ENCODE data around the gene CCNG2. TPM values are rescaled to one million over a fixed set of nuclear protein-coding genes. Genes with fewer than 3 reads are reported as not detected.

The CCNG2 gene
- total RNA-seq, 2 donors from 2014 or later, result 23.7 to 65.0 TPM

DNA sequence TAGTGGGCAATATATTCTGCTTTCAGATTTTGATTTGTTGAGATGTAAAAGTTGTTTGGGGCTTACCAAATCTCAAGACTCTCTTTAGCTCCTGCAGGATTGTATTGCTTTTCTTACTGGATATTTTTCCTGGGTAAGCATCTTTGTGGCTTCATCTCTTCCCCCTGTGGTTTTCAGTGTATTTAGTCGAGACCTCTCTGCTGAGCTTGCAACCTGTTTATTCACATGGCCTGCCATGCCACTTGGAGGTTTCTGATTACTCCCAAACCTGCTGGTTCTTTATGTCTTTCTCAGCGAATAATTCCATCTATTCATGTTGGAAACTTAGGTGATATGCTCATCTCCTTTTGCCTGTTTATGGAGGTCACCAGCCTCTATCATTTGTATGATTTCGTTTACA lies 10.9 kb downstream of the CCNG2 start:
- TF ChIP-seq CTCF (IDR thresholded peaks at IDR 0.05), result no peak
- peaks cover 0 to 9% of the 10 kb centered on the region in 2 donors for H3K4me1 ChIP-seq (ENCODE audit: control insufficient read depth in 1 of 2, low read depth in 2 of 2)
- DNase-seq (ENCODE audit: low spot score) (no peak), ATAC-seq (ENCODE audit: insufficient number of reproducible peaks, low FRiP score, low read depth) (no peak)
- peaks cover 23% of the 10 kb centered on the region for H3K36me3 ChIP-seq
- H3K27me3 ChIP-seq (replicated peaks; ENCODE audit: insufficient read depth), result no peaks in the 10 kb centered on the region
- H3K27ac ChIP-seq, result no peak overlapping the region
- H3K4me3 ChIP-seq, result no peak overlapping the region
- no peaks in the 10 kb centered on the region for H3K9me3 ChIP-seq

DNA sequence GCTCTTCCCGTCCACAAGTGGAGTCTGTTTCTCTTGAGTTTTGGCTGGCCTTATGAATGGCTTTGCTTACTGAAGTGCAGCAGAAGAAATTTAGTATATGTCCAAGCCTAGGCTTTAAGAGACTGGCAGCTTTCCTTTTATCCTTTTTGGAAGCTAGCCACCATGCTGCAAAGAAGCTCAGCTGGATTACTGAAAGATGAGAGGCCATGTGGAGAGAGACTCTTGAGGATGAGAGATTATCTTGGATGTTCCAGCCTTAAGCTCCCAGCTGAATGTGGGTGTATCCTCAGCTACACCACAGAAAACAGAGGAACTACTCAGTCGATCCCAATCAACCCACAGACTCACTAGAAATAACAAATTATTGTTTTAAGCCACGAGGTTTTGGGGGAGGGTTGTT lies 12.5 kb downstream of the CCNG2 start:
- peaks cover 0 to 3% of the 10 kb centered on the region in 2 donors for H3K4me1 ChIP-seq (ENCODE audit: control insufficient read depth in 1 of 2, low read depth in 2 of 2)
- no peak for TF ChIP-seq CTCF (IDR thresholded peaks at IDR 0.05)
- H3K36me3 ChIP-seq, result peaks cover 23% of the 10 kb centered on the region
- no peak overlapping the region for H3K27ac ChIP-seq
- no peaks in the 10 kb centered on the region for H3K9me3 ChIP-seq
- no peak overlapping the region for H3K4me3 ChIP-seq
- ATAC-seq (ENCODE audit: insufficient number of reproducible peaks, low FRiP score, low read depth) (no peak), DNase-seq (ENCODE audit: low spot score) (no peak)
- H3K27me3 ChIP-seq (replicated peaks; ENCODE audit: insufficient read depth), result no peaks in the 10 kb centered on the region

- H3K27ac ChIP-seq, result no peak overlapping the region
- no peak overlapping the region for H3K4me3 ChIP-seq
- no peak for TF ChIP-seq CTCF (IDR thresholded peaks at IDR 0.05)
- DNase-seq (ENCODE audit: low spot score) (no peak), ATAC-seq (ENCODE audit: insufficient number of reproducible peaks, low FRiP score, low read depth) (no peak)
- H3K4me1 ChIP-seq (ENCODE audit: control insufficient read depth in 1 of 2, low read depth in 2 of 2), result no peaks in the 10 kb centered on the region
- no peaks in the 10 kb centered on the region for H3K27me3 ChIP-seq (replicated peaks; ENCODE audit: insufficient read depth)
- peaks cover 12% of the 10 kb centered on the region for H3K36me3 ChIP-seq
- H3K9me3 ChIP-seq, result no peaks in the 10 kb centered on the region
Measured at GRCh38 chr4:77170926-77171325, 13.9 kb downstream of the CCNG2 start.

DNA sequence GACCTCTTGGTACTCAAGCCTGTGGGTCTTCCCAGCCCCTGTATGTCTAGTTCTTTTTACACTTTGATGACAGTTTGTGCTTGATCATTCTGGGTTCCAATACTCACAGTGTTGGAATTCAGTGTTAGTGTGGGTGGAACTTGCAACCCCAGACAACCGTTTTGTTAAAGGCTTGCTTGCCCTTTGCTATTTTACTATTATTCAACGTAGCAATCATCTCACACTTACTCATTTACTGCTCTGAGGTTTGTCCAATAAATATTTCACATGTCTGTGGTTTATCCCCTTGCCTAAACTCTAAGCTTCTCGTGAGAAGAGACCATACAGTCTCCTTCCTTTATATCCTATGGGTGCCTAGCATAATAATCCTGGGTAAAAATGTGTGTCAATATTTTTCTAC lies 15.3 kb downstream of the CCNG2 start:
- ATAC-seq (ENCODE audit: insufficient number of reproducible peaks, low FRiP score, low read depth) (no peak), DNase-seq (ENCODE audit: low spot score) (no peak)
- Histone ChIP-seq H3K4me3 (no peak overlapping the region), H3K9me3 (no peaks in the 10 kb centered on the region), H3K27ac (no peak overlapping the region), H3K27me3 (replicated peaks; ENCODE audit: insufficient read depth) (no peaks in the 10 kb centered on the region), H3K4me1 (ENCODE audit: control insufficient read depth in 1 of 2, low read depth in 2 of 2) (no peaks in the 10 kb centered on the region), H3K36me3 (peaks cover 8% of the 10 kb centered on the region)
- no peak for TF ChIP-seq CTCF (IDR thresholded peaks at IDR 0.05)

- no peak for DNase-seq (ENCODE audit: low spot score)
- H3K4me1 ChIP-seq (ENCODE audit: control insufficient read depth in 1 of 2, low read depth in 2 of 2), result no peaks in the 10 kb centered on the region
- no peak overlapping the region for H3K27ac ChIP-seq
- H3K36me3 ChIP-seq, result no peaks in the 10 kb centered on the region
- no peaks in the 10 kb centered on the region for H3K9me3 ChIP-seq
- no peak overlapping the region for H3K4me3 ChIP-seq
- H3K27me3 ChIP-seq (replicated peaks; ENCODE audit: insufficient read depth), result no peaks in the 10 kb centered on the region
- ATAC-seq (ENCODE audit: insufficient number of reproducible peaks, low FRiP score, low read depth), result no peak
- no peak for TF ChIP-seq CTCF (IDR thresholded peaks at IDR 0.05)
Measured at GRCh38 chr4:77174426-77174825, 17.4 kb downstream of the CCNG2 start.

All from thoracic aorta (tissue), 2 donors.